HG03135 (cell line): ENCODE measurements around the gene AKAP13.
"Not testable (repeated sequence)": the region's sequence is repeated elsewhere in the genome, so short reads cannot be mapped to it uniquely, and the experiment has no call there.

Experiments used
- ATAC-seq: cut with Tn5 transposase; IDR thresholded peaks from one replicate; pipeline ENCODE4 v1.9.1; 2021; ENCODE audit warnings: mild to moderate bottlenecking, moderate library complexity; ENCODE audit not compliant: unreplicated experiment

Gene AKAP13

DNA sequence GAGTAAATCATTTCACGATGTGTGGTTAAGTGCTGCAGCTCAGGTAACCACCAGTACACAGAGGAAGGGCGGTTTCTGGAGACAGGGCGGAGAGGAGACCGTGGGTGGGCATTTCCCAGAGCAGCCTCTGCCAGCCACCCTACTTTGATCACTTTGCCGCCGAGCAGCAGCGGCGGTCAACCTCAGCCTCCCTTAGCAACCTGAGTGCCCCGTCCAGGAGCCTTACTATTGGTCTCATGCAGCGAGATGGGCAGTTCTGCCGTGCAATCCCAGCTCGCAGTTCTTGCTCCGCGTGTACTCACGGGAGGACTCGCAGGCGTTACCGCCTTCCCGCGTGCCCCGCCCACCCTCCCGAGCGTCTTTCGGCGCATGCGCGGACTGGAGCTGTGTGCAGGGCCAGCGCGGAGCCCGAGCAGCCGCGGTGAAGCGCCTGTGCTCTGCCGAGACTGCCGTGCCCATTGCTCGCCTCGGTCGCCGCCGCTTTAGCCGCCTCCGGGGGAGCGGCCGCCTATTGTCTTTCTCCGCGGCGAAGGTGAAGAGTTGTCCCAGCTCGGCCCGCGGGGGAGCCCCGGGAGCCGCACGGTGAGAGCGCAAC, at the start of gene AKAP13:
TSS of gene AKAP13 (plus strand) at position 387 of the 595 bp plus-strand sequence. CDS start 105,118 bp downstream, outside the sequence.
- peak; percentile 82 for ATAC-seq

- peak; percentile 50 for ATAC-seq
Measured at GRCh38 chr15:85330901-85331588, 49.4 kb upstream of the AKAP13 start.

- ATAC-seq: no peak
Measured at GRCh38 chr15:85331655-85332285, 48.6 kb upstream of the AKAP13 start.

DNA sequence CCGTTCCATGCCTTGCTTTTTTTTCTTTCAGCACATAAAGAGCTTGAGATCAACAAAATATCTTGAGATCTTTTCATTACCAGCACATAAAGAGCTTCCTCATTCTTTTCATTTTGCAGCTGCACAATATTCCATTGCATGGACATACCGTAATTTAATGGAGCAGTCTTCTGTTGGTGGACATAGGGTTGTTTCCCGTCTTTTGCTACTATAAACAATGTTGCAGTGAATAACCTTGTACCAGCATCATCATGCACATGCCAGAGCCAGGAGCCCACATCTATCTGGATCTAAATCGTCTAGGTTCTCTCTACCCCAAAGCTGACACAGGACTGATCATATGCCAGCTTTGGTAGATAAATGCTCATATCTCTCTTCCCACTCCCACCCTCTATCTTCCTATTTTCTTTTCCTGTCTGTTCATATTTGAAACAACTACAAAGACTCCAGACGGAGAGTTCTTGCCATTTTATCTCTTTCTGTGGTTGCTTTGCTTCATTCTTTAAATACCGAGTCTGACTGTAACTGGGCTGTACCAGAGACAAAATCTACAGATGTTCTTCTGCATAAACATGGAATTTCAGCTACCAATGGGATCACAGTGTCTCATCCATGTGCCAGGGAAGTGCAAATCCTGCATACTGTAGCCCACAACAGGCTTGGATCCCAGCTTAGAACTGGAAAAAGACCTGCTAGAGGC, 47.1 kb upstream of the AKAP13 start:
- no peak for ATAC-seq

DNA sequence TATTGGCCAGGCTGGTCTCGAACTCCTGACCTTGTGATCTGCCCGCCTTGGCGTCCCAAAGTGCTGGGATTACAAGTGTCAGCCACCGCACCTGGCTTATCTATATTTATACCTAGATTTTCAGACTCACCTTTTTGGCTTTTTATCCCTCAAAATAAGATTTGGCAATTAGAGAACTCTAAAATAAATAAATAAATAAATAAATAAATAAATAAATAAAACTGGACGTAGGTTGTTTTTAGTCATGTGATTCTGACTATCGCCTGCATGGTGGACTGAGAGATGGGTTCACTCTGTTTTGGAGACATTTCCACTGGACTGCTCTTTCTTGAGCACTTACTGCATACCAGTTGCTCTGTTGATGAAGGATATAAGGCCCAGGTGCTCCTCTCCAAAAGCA, 46.2 kb upstream of the AKAP13 start:
- no peak for ATAC-seq

- no peak for ATAC-seq
Measured at GRCh38 chr15:85335193-85335942, 45.0 kb upstream of the AKAP13 start.

DNA sequence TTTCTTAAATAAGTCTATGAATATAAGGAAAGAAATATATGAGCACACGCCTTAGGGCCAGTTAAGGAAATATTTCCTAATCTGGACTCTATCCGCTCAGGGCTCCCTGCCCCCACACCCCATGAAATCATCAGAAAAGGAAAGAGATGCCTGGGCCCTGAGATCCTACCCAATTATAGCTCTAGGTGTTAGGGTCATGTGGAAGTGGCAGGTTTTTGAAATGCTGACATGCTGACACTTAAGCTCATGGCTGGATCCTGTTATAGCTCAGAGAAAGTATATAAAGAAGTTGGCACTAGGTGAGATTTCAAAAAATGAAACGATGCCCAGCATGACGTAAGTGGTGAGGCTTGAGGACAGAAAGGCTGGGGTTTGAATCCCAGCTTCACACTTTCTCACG, 43.5 kb upstream of the AKAP13 start:
- ATAC-seq: no peak

GRCh38 chr15:85337425-85338074, 42.9 kb upstream of the AKAP13 start:
- no peak for ATAC-seq

DNA sequence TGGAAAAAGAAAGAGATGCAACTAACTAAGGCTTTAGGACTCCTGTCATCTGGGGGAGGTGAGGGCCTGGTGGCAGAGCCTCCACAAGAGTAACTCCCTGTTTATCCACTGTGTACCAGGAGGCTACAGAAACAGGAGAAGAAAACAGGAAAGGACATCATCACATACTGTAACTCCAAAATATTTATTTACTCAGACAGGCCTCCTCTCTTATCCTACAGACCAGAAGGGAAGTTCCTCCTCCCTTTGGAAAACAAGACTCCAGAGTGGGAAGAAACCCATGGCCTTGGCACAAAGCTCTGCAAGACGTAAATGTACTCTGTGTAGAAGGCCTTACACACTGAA, 40.1 kb upstream of the AKAP13 start:
- no peak for ATAC-seq

GRCh38 chr15:85340852-85341251, 39.6 kb upstream of the AKAP13 start:
- no peak for ATAC-seq

GRCh38 chr15:85342163-85342562, 38.2 kb upstream of the AKAP13 start:
- not testable (repeated sequence) for ATAC-seq

DNA sequence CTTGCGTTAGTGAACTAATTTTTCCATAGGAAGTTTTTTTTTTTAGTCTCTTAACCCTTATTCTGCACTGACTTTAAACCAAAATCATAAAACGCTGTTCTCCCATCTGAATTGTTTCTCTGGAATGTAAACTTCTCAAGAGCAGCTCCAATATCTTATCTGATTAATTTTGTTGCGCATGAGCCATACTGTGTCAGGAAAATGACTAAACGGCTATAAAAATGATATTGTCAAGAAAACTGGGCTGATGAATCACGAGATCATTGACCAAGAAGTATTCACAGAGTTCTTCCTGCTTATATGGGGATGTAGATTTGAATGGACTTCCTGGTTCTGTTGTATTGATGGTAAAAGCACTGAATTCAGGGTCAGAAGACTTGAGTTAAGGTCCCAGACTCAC, 37.0 kb upstream of the AKAP13 start:
- ATAC-seq: not testable (repeated sequence)

DNA sequence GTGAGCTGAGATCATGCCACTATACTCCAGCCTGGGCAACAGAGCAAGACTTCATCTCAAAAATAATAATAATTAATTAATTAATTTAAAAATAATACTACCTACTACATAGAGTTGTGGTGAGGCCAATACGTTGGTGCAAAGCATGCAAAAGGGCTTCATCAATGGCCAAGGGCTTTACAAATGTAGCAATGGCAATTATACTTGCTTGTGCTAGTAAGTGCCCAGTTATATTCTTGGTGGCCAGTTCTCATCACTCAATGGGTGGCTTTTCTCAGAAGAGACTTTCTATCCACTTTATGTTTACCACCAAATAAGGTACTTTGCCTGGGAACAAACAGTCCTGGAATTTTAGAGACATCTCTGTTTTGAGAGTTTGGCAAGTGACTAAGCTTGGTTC, 36.2 kb upstream of the AKAP13 start:
- not testable (repeated sequence) for ATAC-seq

DNA sequence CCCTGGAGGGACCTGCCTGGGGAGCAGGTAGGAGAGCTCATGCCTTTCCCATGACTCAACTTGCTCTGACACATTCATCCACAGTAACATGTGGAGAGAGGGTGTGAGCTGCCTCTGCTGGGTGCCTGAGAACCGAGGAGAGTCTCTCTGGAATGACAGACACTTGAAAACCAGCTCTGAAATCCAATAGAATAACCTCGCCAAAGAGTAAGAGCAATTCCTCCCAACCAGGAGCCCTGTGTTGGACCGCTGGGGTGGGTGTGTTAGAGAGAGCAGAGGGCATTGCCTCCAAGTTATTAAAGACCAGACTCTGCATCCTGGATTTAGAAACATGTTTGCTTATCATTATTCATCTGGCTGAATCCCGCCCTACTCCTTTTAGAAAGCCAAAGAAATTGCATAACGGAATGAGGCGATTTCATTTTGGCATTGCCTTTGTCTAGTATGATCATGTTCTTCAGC, 35.7 kb upstream of the AKAP13 start:
- ATAC-seq: not testable (repeated sequence)

DNA sequence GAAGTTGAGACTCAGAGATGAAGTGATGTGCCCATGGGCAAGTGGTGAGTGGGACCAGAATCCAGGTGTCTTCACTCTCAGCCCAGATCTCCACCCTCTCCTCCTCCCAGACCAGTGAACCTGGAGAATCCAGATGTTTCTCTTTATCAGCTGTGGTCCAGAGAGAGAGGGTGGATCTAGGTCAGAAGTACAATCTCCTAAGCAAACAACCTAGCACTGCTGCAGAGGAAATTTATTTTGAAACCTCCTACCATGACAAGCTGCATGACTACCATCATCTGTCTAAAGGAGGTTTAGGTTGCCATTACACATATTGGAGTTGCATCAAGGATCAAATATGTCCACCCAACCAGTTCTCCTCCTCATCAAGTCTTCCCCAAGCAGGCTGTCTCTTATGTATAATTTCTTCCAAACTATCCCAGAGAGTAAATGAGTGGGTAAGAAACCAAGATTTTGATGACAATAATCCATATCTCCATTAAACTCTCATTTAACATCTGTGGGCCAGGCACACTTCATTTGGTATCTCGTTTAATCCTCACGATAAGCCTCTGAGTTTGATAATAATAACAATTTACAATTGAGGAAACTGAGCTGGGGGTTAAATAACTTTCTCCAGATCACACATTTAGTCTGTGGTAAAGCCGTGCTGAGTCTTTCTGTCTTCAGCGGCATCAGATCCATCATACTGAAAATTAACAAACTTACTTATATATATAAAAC, 35.0 kb upstream of the AKAP13 start:
- not testable (repeated sequence) for ATAC-seq

GRCh38 chr15:85346462-85347084, 33.8 kb upstream of the AKAP13 start:
- not testable (repeated sequence) for ATAC-seq

DNA sequence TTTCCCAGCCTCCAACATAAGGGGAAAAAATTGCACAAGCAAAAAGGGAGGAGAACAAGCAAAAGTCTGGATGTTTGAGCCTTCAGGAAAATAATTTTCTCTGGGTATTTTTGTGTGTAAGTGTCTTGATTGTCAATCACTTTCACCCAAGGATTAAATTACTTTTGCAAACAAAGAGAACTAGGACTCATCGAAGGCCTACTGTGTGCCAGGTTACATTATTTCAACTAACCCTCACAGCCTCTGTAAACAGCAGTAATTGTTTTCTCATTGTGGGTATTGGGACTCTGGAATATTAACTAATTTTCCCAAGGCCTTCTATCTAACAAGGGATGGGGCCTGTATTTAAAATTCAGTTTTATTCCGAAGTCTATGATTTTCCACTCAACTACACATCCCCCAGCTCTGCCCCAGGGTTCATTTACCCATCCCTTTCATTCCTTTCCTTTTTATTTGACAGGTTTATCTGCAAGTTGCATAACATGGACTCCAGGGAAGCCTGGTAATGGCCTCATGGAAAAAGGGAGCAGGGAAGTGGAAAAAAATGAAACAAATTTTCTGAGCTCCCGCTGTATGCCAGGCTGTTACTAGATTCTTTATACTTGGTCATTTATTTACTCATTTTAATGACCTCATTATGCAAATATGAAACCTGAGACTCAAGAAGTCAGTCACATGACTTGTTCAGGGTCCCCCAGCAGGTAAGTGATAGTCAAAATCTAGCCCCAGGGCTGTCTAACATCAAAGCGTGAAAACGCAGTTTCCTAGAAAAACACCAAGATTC, 32.9 kb upstream of the AKAP13 start:
- ATAC-seq: not testable (repeated sequence)

- ATAC-seq: not testable (repeated sequence)
Measured at GRCh38 chr15:85348048-85348766, 32.2 kb upstream of the AKAP13 start.
